ENCODE measurements around the gene CDT1. TPM values are rescaled to one million over a fixed set of nuclear protein-coding genes. Genes with fewer than 3 reads are reported as not detected.

CDT1 gene
- 1.2 and 2.8 TPM in 2 replicates for total RNA-seq

DNA sequence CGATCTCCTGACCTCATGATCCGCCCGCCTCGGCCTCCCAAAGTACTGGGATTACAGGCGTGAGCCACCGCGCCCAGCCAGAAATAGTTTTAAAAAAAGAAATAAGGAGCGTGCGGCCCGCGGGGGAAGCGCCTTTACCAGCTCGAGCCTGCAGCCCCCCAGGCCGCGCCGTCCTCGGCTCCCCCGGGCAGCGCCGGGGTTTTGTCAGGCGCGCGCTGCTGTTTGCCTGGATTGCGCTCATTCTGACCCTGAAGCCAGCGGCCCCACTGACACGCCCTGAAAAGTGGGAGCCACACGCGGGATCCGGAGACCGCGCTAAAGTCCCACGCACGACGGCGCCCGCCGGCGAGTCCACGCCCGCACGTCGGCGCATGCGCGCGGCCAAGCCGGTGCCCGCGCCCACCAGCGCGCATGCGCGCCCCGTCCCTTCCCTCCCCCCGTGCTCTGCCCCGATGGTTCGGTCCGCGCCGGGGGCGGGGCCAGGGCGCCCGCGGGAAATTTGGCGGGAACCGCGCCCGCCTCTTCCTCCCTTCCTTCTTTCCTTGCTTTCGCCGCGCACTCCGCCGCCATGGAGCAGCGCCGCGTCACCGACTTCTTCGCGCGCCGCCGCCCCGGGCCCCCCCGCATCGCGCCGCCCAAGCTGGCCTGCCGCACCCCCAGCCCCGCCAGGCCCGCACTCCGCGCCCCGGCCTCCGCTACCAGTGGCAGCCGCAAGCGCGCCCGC, at the start of gene CDT1:
Gene CDT1, plus strand, starts transcription at position 526 of the 724 bp plus-strand sequence. Its CDS starts 43 bp downstream, at position 569.

GRCh38 chr16:88785106-88785924, 18.3 kb upstream of the CDT1 start, which contains the start of gene PIEZO1:
Gene PIEZO1 (minus strand): TSS chr16:88785220. CDS start chr16:88784964, 256 bp downstream.

GRCh38 chr16:88811769-88812512, 8.4 kb downstream of the CDT1 start, which contains the start of gene APRT:
Gene APRT (minus strand): TSS chr16:88811928. CDS start chr16:88811899, 29 bp downstream.

DNA sequence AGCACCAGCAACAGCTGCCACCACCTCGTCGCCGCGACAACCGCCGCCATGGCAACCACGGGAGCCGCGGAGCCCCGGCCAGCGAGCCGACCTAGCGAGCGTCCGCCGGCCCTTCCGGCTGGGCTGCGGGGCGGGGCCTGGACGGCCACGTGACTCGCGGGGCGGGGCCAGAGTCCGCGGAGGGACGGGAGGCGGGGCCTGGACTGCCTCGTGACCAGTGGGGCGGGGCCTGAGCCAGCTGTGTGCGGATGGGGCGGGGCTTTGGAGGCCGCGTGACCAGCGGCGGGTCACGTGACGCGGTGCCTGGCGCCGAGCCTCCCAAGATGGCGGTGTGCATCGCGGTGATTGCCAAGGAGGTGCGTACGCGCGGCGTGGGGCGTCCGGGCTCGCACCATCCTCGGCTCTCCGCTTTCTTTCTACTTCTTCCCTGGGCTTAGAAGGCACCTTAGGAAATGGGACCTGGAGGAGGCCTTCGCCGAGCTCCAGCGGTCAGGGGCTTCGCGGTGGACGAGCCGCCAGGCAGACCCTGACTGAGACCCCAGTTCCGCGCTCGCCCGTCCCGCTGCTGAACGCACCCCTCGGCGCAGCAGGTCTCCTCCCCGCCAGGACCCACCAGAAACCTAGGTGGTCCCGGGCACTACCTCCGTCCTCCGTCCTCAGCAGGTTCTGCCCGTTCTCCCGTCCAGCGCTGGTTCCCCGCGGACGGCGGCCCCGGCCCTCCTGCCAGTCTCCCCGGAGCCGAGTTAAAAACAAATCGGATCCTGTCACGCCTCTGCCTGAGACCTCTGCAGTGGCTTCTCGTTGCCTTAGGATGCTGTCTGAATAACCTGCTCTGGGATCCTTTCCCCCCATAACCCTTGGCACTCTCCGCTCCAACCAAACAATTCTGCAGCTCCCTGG, 53.5 kb downstream of the CDT1 start, which contains the start of the genes GALNS and TRAPPC2L:
Gene GALNS, minus strand, starts transcription at position 120 of the 900 bp plus-strand sequence. Its CDS starts 70 bp downstream, at position 50.
Gene TRAPPC2L, plus strand, starts transcription at position 300 of the 900 bp plus-strand sequence. Its CDS starts 24 bp downstream, at position 324.

Other genes starting within 250 kb of the CDT1 start
- 10.4 and 13.3 TPM in 2 replicates for gene ZC3H18, start 233.4 kb upstream of the CDT1 start, total RNA-seq
- gene IL17C, start 165.2 kb upstream of the CDT1 start, total RNA-seq = not detected in 2 replicates
- 112 and 228 TPM in 2 replicates for gene CYBA, start 152.7 kb upstream of the CDT1 start, total RNA-seq
- 111 and 124 TPM in 2 replicates for gene MVD, start 140.7 kb upstream of the CDT1 start, total RNA-seq
- gene SNAI3, start 117.3 kb upstream of the CDT1 start, total RNA-seq = 0.12 TPM in 1 of 2 replicates, not detected in the other
- gene RNF166, start 97.4 kb upstream of the CDT1 start, total RNA-seq = 14.6 and 15.4 TPM in 2 replicates
- 20.1 and 21.4 TPM in 2 replicates for gene CTU2, start 97.3 kb upstream of the CDT1 start, total RNA-seq
- 135 and 158 TPM in 2 replicates for gene PIEZO1, start 18.6 kb upstream of the CDT1 start, total RNA-seq
- 39.3 and 50.5 TPM in 2 replicates for gene APRT, start 8.1 kb downstream of the CDT1 start, total RNA-seq
- 40.9 and 50.5 TPM in 2 replicates for gene GALNS, start 53.2 kb downstream of the CDT1 start, total RNA-seq
- gene TRAPPC2L, start 53.3 kb downstream of the CDT1 start, total RNA-seq = 41.2 and 43.8 TPM in 2 replicates
- not detected in 2 replicates for gene PABPN1L, start 62.9 kb downstream of the CDT1 start, total RNA-seq
- under 0.01 and 0.16 TPM in 2 replicates for gene CBFA2T3, start 173.4 kb downstream of the CDT1 start, total RNA-seq

Data from hair follicle dermal papilla cell (primary cell).